Fibroblast of lung (primary cell): ENCODE results near the gene TLR3. TPM values are rescaled to one million over a fixed set of nuclear protein-coding genes. Genes with fewer than 3 reads are reported as not detected.

Experiments used
- DNase-seq, 2 donors: peaks; one replicate each; pipeline versions ENCODE4 v3.0.0 to v3.0.0-alpha.2; 2010; ENCODE audit warnings: low read depth in 2 of 2
- H2AFZ ChIP-seq: 2 replicates; pipeline ENCODE4 v1.5.1; 2012; ENCODE audit warnings: low read length, control low read depth, inconsistent platforms
- H3K27ac ChIP-seq: 2 replicates; pipeline ENCODE4 v1.5.1; 2011; ENCODE audit warnings: low read length, control low read depth; ENCODE audit not compliant: insufficient read depth
- H3K27me3 ChIP-seq: 2 replicates; pipeline ENCODE4 v1.5.1; 2011; ENCODE audit warnings: mild to moderate bottlenecking, low read length; ENCODE audit not compliant: control insufficient read depth, insufficient read depth
- H3K36me3 ChIP-seq: 2 replicates; pipeline ENCODE4 v1.5.1; 2011; ENCODE audit warnings: low read length; ENCODE audit not compliant: control insufficient read depth, insufficient read depth
- H3K4me1 ChIP-seq: 2 replicates; pipeline ENCODE4 v1.5.1; 2011; ENCODE audit warnings: low read length; ENCODE audit not compliant: control insufficient read depth, insufficient read depth; ENCODE audit errors: extremely low read depth
- H3K4me2 ChIP-seq: 2 replicates; pipeline ENCODE4 v1.5.1; 2011; ENCODE audit warnings: low read length, control low read depth; ENCODE audit not compliant: insufficient read depth; ENCODE audit errors: extremely low read depth
- H3K4me3 ChIP-seq, 4 experiments: fragments of 200-600 bp in 1 of 4; sonication (generic) in 1 of 4; replicated peaks in 1 of 4; 2 replicates each; pipeline ENCODE4 v1.5.1; 2011 to 2016; ENCODE audit warnings: low read length in 4 of 4, low read depth in 3 of 4, mild to moderate bottlenecking in 3 of 4, control low read depth in 2 of 4, inconsistent platforms in 1 of 4, mixed read lengths in 1 of 4; ENCODE audit not compliant: insufficient read depth in 1 of 4; ENCODE audit errors: control extremely low read depth in 1 of 4
- H3K79me2 ChIP-seq: 2 replicates; pipeline ENCODE4 v1.5.1; 2012; ENCODE audit warnings: mild to moderate bottlenecking, low read length, inconsistent platforms; ENCODE audit not compliant: control insufficient read depth, insufficient read depth
- H3K9ac ChIP-seq: 2 replicates; pipeline ENCODE4 v1.5.1; 2011; ENCODE audit warnings: mild to moderate bottlenecking, low read length, control low read depth; ENCODE audit not compliant: insufficient read depth
- H3K9me3 ChIP-seq: 2 replicates; pipeline ENCODE4 v1.5.1; 2012; ENCODE audit warnings: low read depth, low read length; ENCODE audit not compliant: control insufficient read depth, insufficient read depth
- H4K20me1 ChIP-seq: 2 replicates; pipeline ENCODE4 v1.5.1; 2011; ENCODE audit warnings: low read length; ENCODE audit not compliant: control insufficient read depth, insufficient read depth; ENCODE audit errors: extremely low read depth
- CTCF ChIP-seq, 2 donors: IDR thresholded peaks in 1 of 2; conservative IDR thresholded peaks in 1 of 2; 1 replicate in 1 of 2; 2 replicates in 1 of 2; pipeline ENCODE4 v1.5.1; 2011 to 2012; ENCODE audit warnings: low read length in 2 of 2, control low read depth in 1 of 2, inconsistent platforms in 1 of 2, low read depth in 1 of 2, mild to moderate bottlenecking in 1 of 2
- EZH2 ChIP-seq: IDR thresholded peaks from 2 replicates; pipeline ENCODE4 v1.5.1; 2012; ENCODE audit warnings: low read length, control low read depth, mild to moderate bottlenecking; ENCODE audit errors: missing control alignments
- polyA plus RNA-seq, 2 donors: library from polyadenylated mRNA; depleted of rRNA in 1 of 2; stranded (reverse) in 1 of 2; unstranded in 1 of 2; fragments of >200 nt; gene quantifications; 2 replicates each; pipeline ENCODE4 v1.2.1, GENCODE V29; 2011 to 2012; ENCODE audit warnings: missing spikeins in 1 of 2
- total RNA-seq: library from RNA; depleted of rRNA; stranded (reverse); fragments of >200 nt; gene quantifications from 2 replicates; pipeline ENCODE4 v1.2.1, GENCODE V29; 2014

Gene TLR3
- total and polyA plus RNA-seq, 2 donors (not counting 1 experiment from before 2014, with no cell fraction given) = 8.1 to 12.6 TPM

- Histone ChIP-seq H3K4me3 (no peak overlapping the region), H3K4me1 (no peaks in the 10 kb centered on the region), H3K27me3 (no peaks in the 10 kb centered on the region), H3K36me3 (no peaks in the 10 kb centered on the region), H3K9me3 (no peaks in the 10 kb centered on the region), H3K79me2 (no peaks in the 10 kb centered on the region), H3K27ac (no peak overlapping the region), H3K4me2 (no peak overlapping the region), H4K20me1 (no peaks in the 10 kb centered on the region), H2AFZ (no peak overlapping the region), H3K9ac (no peak overlapping the region)
- no peak for TF ChIP-seq CTCF (conservative IDR thresholded peaks at IDR 0.05 in 1 of 2, IDR thresholded peaks at IDR 0.05 in 1 of 2; ENCODE audit: low read depth in 1 of 2, low read length in 2 of 2)
- no peak for TF ChIP-seq EZH2
- DNase-seq = no peak
Observed at GRCh38 chr4:186092296-186092695, 23.3 kb downstream of the TLR3 start.

GRCh38 chr4:186095406-186095805 is 26.4 kb downstream of the TLR3 start:
- Histone ChIP-seq H3K9ac (no peak overlapping the region), H3K27ac (no peak overlapping the region), H3K36me3 (no peaks in the 10 kb centered on the region), H2AFZ (no peak overlapping the region), H4K20me1 (no peaks in the 10 kb centered on the region), H3K9me3 (no peaks in the 10 kb centered on the region), H3K4me2 (no peak overlapping the region), H3K4me3 (no peak overlapping the region), H3K27me3 (no peaks in the 10 kb centered on the region), H3K79me2 (no peaks in the 10 kb centered on the region), H3K4me1 (no peaks in the 10 kb centered on the region)
- no peak for DNase-seq
- TF ChIP-seq CTCF (conservative IDR thresholded peaks at IDR 0.05 in 1 of 2, IDR thresholded peaks at IDR 0.05 in 1 of 2; ENCODE audit: low read depth in 1 of 2, low read length in 2 of 2) (no peak), EZH2 (no peak)

- Histone ChIP-seq H3K4me2 (no peak overlapping the region), H3K9ac (no peak overlapping the region), H3K4me3 (no peak overlapping the region), H2AFZ (no peak overlapping the region), H3K9me3 (no peaks in the 10 kb centered on the region), H4K20me1 (no peaks in the 10 kb centered on the region), H3K36me3 (no peaks in the 10 kb centered on the region), H3K27me3 (no peaks in the 10 kb centered on the region), H3K4me1 (no peaks in the 10 kb centered on the region), H3K27ac (no peak overlapping the region), H3K79me2 (no peaks in the 10 kb centered on the region)
- no peak for TF ChIP-seq CTCF (conservative IDR thresholded peaks at IDR 0.05 in 1 of 2, IDR thresholded peaks at IDR 0.05 in 1 of 2; ENCODE audit: low read depth in 1 of 2, low read length in 2 of 2)
- no peak for TF ChIP-seq EZH2
- DNase-seq = no peak
Observed at GRCh38 chr4:186096681-186097165, 27.8 kb downstream of the TLR3 start.
